GM23338 (cell line): ENCODE measurements around the gene FAM47B. TPM values are rescaled to one million over a fixed set of nuclear protein-coding genes. Genes with fewer than 3 reads are reported as not detected.

Source experiments
- ATAC-seq: fragments of 200-7000 bp; cut with Tn5 transposase; 3 replicates; pipeline ENCODE4 v1.9.1; 2020
- DNase-seq: peaks from one replicate; pipeline ENCODE4 v3.0.0-alpha.2; 2015; ENCODE audit warnings: low spot score
- H2AFZ ChIP-seq: fragments of 200-600 bp; sonication (generic); 2 replicates; pipeline ENCODE4 v1.8.0; 2016; ENCODE audit warnings: antibody characterized with exemption, mild to moderate bottlenecking, moderate library complexity
- H3F3A ChIP-seq: fragments of 200-600 bp; sonication (generic); replicated peaks from 2 replicates; pipeline ENCODE4 v1.8.0; 2017; ENCODE audit warnings: antibody characterized with exemption, mixed run types, low read depth
- H3K27ac ChIP-seq: fragments of 200-600 bp; sonication (generic); 2 replicates; pipeline ENCODE4 v1.6.1; 2016; ENCODE audit warnings: low read depth
- H3K27me3 ChIP-seq: fragments of 200-600 bp; sonication (generic); 2 replicates; pipeline ENCODE4 v1.8.0; 2016; ENCODE audit warnings: mild to moderate bottlenecking, mixed run types, moderate library complexity; ENCODE audit not compliant: insufficient read depth
- H3K36me3 ChIP-seq: fragments of 200-600 bp; sonication (generic); 2 replicates; pipeline ENCODE4 v1.8.0; 2016; ENCODE audit warnings: mild to moderate bottlenecking; ENCODE audit not compliant: insufficient read depth
- H3K4me1 ChIP-seq: fragments of 200-600 bp; sonication (generic); 2 replicates; pipeline ENCODE4 v1.8.0; 2016; ENCODE audit warnings: mild to moderate bottlenecking, moderate library complexity; ENCODE audit not compliant: insufficient read depth
- H3K4me2 ChIP-seq: fragments of 200-600 bp; sonication (generic); 2 replicates; pipeline ENCODE4 v1.7.1; 2017; ENCODE audit warnings: mixed run types
- H3K4me3 ChIP-seq: fragments of 200-600 bp; sonication (generic); 2 replicates; pipeline ENCODE4 v1.6.1; 2016; ENCODE audit warnings: mixed run types
- H3K79me2 ChIP-seq: fragments of 200-600 bp; sonication (generic); replicated peaks from 2 replicates; pipeline ENCODE4 v1.8.0; 2017; ENCODE audit warnings: mild to moderate bottlenecking; ENCODE audit not compliant: insufficient read depth
- H3K9me2 ChIP-seq: fragments of 200-600 bp; sonication (generic); 2 replicates; pipeline ENCODE4 v1.8.0; 2017; ENCODE audit not compliant: insufficient read depth
- H4K20me1 ChIP-seq: fragments of 200-600 bp; sonication (generic); replicated peaks from 2 replicates; pipeline ENCODE4 v1.8.0; 2017; ENCODE audit warnings: mild to moderate bottlenecking; ENCODE audit not compliant: insufficient read depth
- H3K27ac Mint-ChIP-seq: 2 replicates; pipeline ENCODE4 v1.8.0; 2020; ENCODE audit warnings: inconsistent platforms, mild to moderate bottlenecking, moderate library complexity, mixed read lengths
- H3K27me3 Mint-ChIP-seq: 3 replicates; pipeline ENCODE4 v1.8.0; 2022; ENCODE audit warnings: low read depth, mild to moderate bottlenecking, moderate library complexity, mixed read lengths, inconsistent platforms; ENCODE audit not compliant: insufficient read depth, poor library complexity
- H3K36me3 Mint-ChIP-seq: 3 replicates; pipeline ENCODE4 v1.8.0; 2021; ENCODE audit warnings: low read depth, mild to moderate bottlenecking, inconsistent platforms, moderate library complexity, mixed read lengths
- H3K4me1 Mint-ChIP-seq: 3 replicates; pipeline ENCODE4 v1.8.0; 2020; ENCODE audit warnings: mild to moderate bottlenecking, inconsistent platforms, mixed read lengths
- H3K4me3 Mint-ChIP-seq: 3 replicates; pipeline ENCODE4 v1.8.0; 2021; ENCODE audit warnings: moderate library complexity, mild to moderate bottlenecking, inconsistent platforms, mixed read lengths
- H3K9me3 Mint-ChIP-seq: 3 replicates; pipeline ENCODE4 v1.8.0; 2020; ENCODE audit warnings: moderate library complexity, mild to moderate bottlenecking, inconsistent platforms, mixed read lengths
- CREB1 ChIP-seq: fragments of 250-450 bp; sonication (Bioruptor Pico); IDR thresholded peaks from 2 replicates; pipeline ENCODE4 v1.5.0; 2020; ENCODE audit warnings: low read depth, mild to moderate bottlenecking, moderate library complexity
- CTCF ChIP-seq, 2 experiments: fragments of 200-600 bp in 1 of 2; sonication (generic) in 1 of 2; conservative IDR thresholded peaks; 2 replicates each; pipeline versions ENCODE4 v1.5.1 to v1.6.1; 2016 to 2017; ENCODE audit warnings: antibody characterized with exemption in 2 of 2, low read depth in 2 of 2, mild to moderate bottlenecking in 2 of 2, moderate library complexity in 1 of 2
- ETS1 ChIP-seq: IDR thresholded peaks from 2 replicates; pipeline ENCODE4 v1.6.1; 2016; ENCODE audit warnings: antibody characterized with exemption
- EZH2 ChIP-seq: fragments of 200-600 bp; sonication (generic); IDR thresholded peaks from one replicate; pipeline ENCODE4 v1.8.0; 2017; ENCODE audit warnings: antibody characterized with exemption, mild to moderate bottlenecking, low read depth; ENCODE audit not compliant: unreplicated experiment
- EZH2phosphoT487 ChIP-seq: fragments of 200-600 bp; sonication (generic); IDR thresholded peaks from one replicate; pipeline ENCODE4 v1.8.1; 2018; ENCODE audit warnings: antibody characterized with exemption; ENCODE audit not compliant: unreplicated experiment
- NANOG ChIP-seq: IDR thresholded peaks from 2 replicates; pipeline ENCODE4 v1.6.1; 2016; ENCODE audit warnings: antibody characterized with exemption, borderline replicate concordance
- REST ChIP-seq: IDR thresholded peaks from one replicate; pipeline ENCODE4 v1.6.1; 2018; ENCODE audit warnings: antibody characterized with exemption; ENCODE audit not compliant: unreplicated experiment
- STAT1 ChIP-seq: IDR thresholded peaks from one replicate; pipeline ENCODE4 v1.6.1; 2016; ENCODE audit warnings: antibody characterized with exemption; ENCODE audit not compliant: unreplicated experiment
- ZNF114 ChIP-seq: fragments of 250-450 bp; sonication (Bioruptor Pico); IDR thresholded peaks from 2 replicates; pipeline ENCODE4 v1.5.0; 2020; ENCODE audit warnings: mild to moderate bottlenecking, moderate library complexity
- ZNF331 ChIP-seq: fragments of 250-450 bp; sonication (Bioruptor Pico); IDR thresholded peaks from 2 replicates; pipeline ENCODE4 v1.5.0; 2020; ENCODE audit warnings: low read depth, mild to moderate bottlenecking, moderate library complexity
- polyA plus RNA-seq: library from polyadenylated mRNA; unstranded; fragments of >200 nt; fragmentation: Nextera tagmentation; extraction: Ambion mirVana; gene quantifications from 2 replicates; pipeline ENCODE4 v1.2.1, GENCODE V29; 2016
- total RNA-seq: library from RNA; depleted of rRNA; stranded (reverse); fragments of >200 nt; shearing (Covaris generic); gene quantifications from 2 replicates; pipeline ENCODE4 v1.2.3, GENCODE V29; 2014

Gene FAM47B
- total and polyA plus RNA-seq, 2 experiments from 2014 or later: not detected

GRCh38 chrX:34915463-34916225, 27.0 kb upstream of the FAM47B start (continued):
- TF ChIP-seq CTCF (conservative IDR thresholded peaks at IDR 0.05; ENCODE audit: low read depth in 2 of 2): no peak
- no peak for TF ChIP-seq STAT1
- TF ChIP-seq EZH2: no peak

GRCh38 chrX:34917146-34917545, 25.4 kb upstream of the FAM47B start:
- Histone ChIP-seq H4K20me1 (no peaks in the 10 kb centered on the region), H3K27me3 (no peaks in the 10 kb centered on the region), H2AFZ (no peak overlapping the region)
- no peak for TF ChIP-seq CTCF (conservative IDR thresholded peaks at IDR 0.05; ENCODE audit: low read depth in 2 of 2)
- TF ChIP-seq REST: no peak
- TF ChIP-seq EZH2phosphoT487: no peak
- no peak for TF ChIP-seq ETS1
- no peak for TF ChIP-seq NANOG
- TF ChIP-seq ZNF114 (CRISPR knock-in tag): no peak
- no peak for TF ChIP-seq ZNF331 (CRISPR knock-in tag)
- TF ChIP-seq CREB1 (CRISPR knock-in tag): no peak
- no peak for TF ChIP-seq STAT1

More at GRCh38 chrX:34917146-34917545, 25.4 kb upstream of the FAM47B start:
- Mint-ChIP-seq H3K4me3 (no peak overlapping the region), H3K4me1 (no peaks in the 10 kb centered on the region), H3K9me3 (no peaks in the 10 kb centered on the region; the same call in 2 of the 3 replicates), H3K27ac (no peak overlapping the region), H3K36me3 (no peaks in the 10 kb centered on the region), H3K27me3 (peaks cover 2% of the 10 kb centered on the region)
- Histone ChIP-seq H3F3A (no peaks in the 10 kb centered on the region), H3K4me2 (no peak overlapping the region), H3K4me3 (no peak overlapping the region), H3K36me3 (no peaks in the 10 kb centered on the region), H3K9me2 (no peaks in the 10 kb centered on the region), H3K79me2 (no peaks in the 10 kb centered on the region), H3K4me1 (no peaks in the 10 kb centered on the region), H3K27ac (no peak overlapping the region)
- no peak for ATAC-seq
- DNase-seq: no peak
